GM12878 (cell line): ENCODE data around the gene WNT11. TPM values are rescaled to one million over a fixed set of nuclear protein-coding genes. Genes with fewer than 3 reads are reported as not detected.

Source experiments
- ATAC-seq: fragments of 200-7000 bp; cut with Tn5 transposase; 3 replicates; pipeline ENCODE4 v1.9.1; 2020; ENCODE audit warnings: mild to moderate bottlenecking, moderate library complexity
- BruUV-seq: library from RNA; stranded (reverse); fragments of 400-500 nt; replicated peaks from 2 replicates; lab custom pipeline; 2021; lab: Mats Ljungman, UMichigan
- CTCF ChIA-PET: fragments of 300-600 bp; sonication (Branson Sonifier 250); formaldehyde crosslinking; extraction: SDS; loops from one replicate; lab custom pipeline; 2021; ENCODE audit warnings: inconsistent platforms; lab: Yijun Ruan, JAX
- POLR2A ChIA-PET: fragments of 350-600 bp; formaldehyde crosslinking; extraction: SDS; loops from one replicate; lab custom pipeline; 2021; ENCODE audit warnings: inconsistent platforms; lab: Charles Lee
- RAD21 ChIA-PET: fragments of 300-600 bp; sonication (Branson Sonifier 250); formaldehyde crosslinking; loops from one replicate; lab custom pipeline; 2023; ENCODE audit warnings: antibody characterized with exemption; ENCODE audit not compliant: unreplicated experiment; lab: Charles Lee
- SMC1A ChIA-PET: fragments of 300-600 bp; sonication (Branson Sonifier 250); formaldehyde crosslinking; loops from one replicate; lab custom pipeline; 2023; ENCODE audit not compliant: unreplicated experiment, uncharacterized antibody; lab: Charles Lee
- DNase-seq: peaks from one replicate; pipeline ENCODE4 v3.0.0-alpha.2; 2011; ENCODE audit warnings: low read depth, low spot score
- FAIRE-seq: peaks from 3 replicates; lab custom pipeline; 2011; peaks lifted over from hg19 to GRCh38; lab: Jason Lieb, UNC
- H2AFZ ChIP-seq: 2 replicates; pipeline ENCODE4 v1.6.0; 2011; ENCODE audit warnings: low read depth, low read length, control low read depth; ENCODE audit not compliant: control insufficient read depth
- H3K27ac ChIP-seq: 2 replicates; pipeline ENCODE4 v1.5.1; 2011; ENCODE audit warnings: control low read depth; ENCODE audit not compliant: control insufficient read depth, insufficient read depth
- H3K27me3 ChIP-seq, 2 experiments: replicated peaks in 1 of 2; 2 replicates each; pipeline versions ENCODE4 v1.6.0 to v1.6.1; 2011; ENCODE audit warnings: low read length in 1 of 2; ENCODE audit not compliant: control insufficient read depth in 2 of 2, insufficient read depth in 2 of 2
- H3K36me3 ChIP-seq, 2 experiments: 2 replicates each; pipeline ENCODE4 v1.5.1; 2011; ENCODE audit warnings: low read length in 1 of 2; ENCODE audit not compliant: control insufficient read depth in 2 of 2, insufficient read depth in 2 of 2
- H3K4me1 ChIP-seq: 2 replicates; pipeline ENCODE4 v1.6.1; 2011; ENCODE audit warnings: mild to moderate bottlenecking, low read length, moderate library complexity, mixed read lengths; ENCODE audit not compliant: control insufficient read depth, insufficient read depth
- H3K4me2 ChIP-seq: 2 replicates; pipeline ENCODE4 v1.6.0; 2011; ENCODE audit warnings: control low read depth; ENCODE audit not compliant: control insufficient read depth, insufficient read depth
- H3K4me3 ChIP-seq: fragments of 200-600 bp; sonication (generic); 2 replicates; pipeline ENCODE4 v1.5.1; 2016
- H3K79me2 ChIP-seq: 2 replicates; pipeline ENCODE4 v1.6.0; 2011; ENCODE audit warnings: low read length; ENCODE audit not compliant: control insufficient read depth, insufficient read depth
- H3K9ac ChIP-seq: 2 replicates; pipeline ENCODE4 v1.8.0; 2011; ENCODE audit warnings: low read length, control low read depth, mixed read lengths; ENCODE audit not compliant: control insufficient read depth, insufficient read depth
- H3K9me3 ChIP-seq: replicated peaks from 3 replicates; pipeline ENCODE4 v1.5.1; 2011; ENCODE audit warnings: mild to moderate bottlenecking, low read length; ENCODE audit not compliant: control insufficient read depth, insufficient read depth
- H4K20me1 ChIP-seq: 2 replicates; pipeline ENCODE4 v1.6.0; 2011; ENCODE audit not compliant: control insufficient read depth, insufficient read depth
- BHLHE40 ChIP-seq, 2 experiments: fragments of 450-650 bp in 1 of 2; IDR thresholded peaks; 2 replicates each; pipeline ENCODE4 v1.6.1; 2011 to 2017; ENCODE audit warnings: low read depth in 2 of 2, borderline replicate concordance in 1 of 2, improper control_type of control experiment in 1 of 2, low read length in 1 of 2, mild to moderate bottlenecking in 1 of 2
- CHD2 ChIP-seq: IDR thresholded peaks from 2 replicates; pipeline ENCODE4 v1.6.1; 2011; ENCODE audit warnings: low read depth, low read length, improper control_type of control experiment, borderline replicate concordance
- FOXM1 ChIP-seq: IDR thresholded peaks from 2 replicates; pipeline ENCODE4 v1.6.1; 2012; ENCODE audit warnings: low read depth, mild to moderate bottlenecking, inconsistent platforms, low read length, moderate library complexity
- HDAC6 ChIP-seq: fragments of 200-600 bp; sonication (generic); IDR thresholded peaks from one replicate; pipeline ENCODE4 v1.8.0; 2017; ENCODE audit warnings: antibody characterized with exemption; ENCODE audit not compliant: unreplicated experiment
- IRF4 ChIP-seq: IDR thresholded peaks from 2 replicates; pipeline ENCODE4 v1.6.1; 2011; ENCODE audit warnings: low read depth, low read length
- POU2F2 ChIP-seq: IDR thresholded peaks from 3 replicates; pipeline ENCODE4 v1.6.1; 2011; ENCODE audit warnings: low read depth, mild to moderate bottlenecking, low read length, borderline replicate concordance
- ZNF687 ChIP-seq: fragments of 450-650 bp; IDR thresholded peaks from 2 replicates; pipeline ENCODE4 v1.6.1; 2017; ENCODE audit warnings: mild to moderate bottlenecking, moderate library complexity
- WGBS: methylation state at CpG from one replicate; pipeline ENCODE4 v1.1.6; 2016; ENCODE audit warnings: low lambda C conversion rate; ENCODE audit not compliant: insufficient replicate concordance, insufficient coverage; ENCODE audit errors: missing lambda C conversion rate; 5-methylcytosine and 5-hydroxymethylcytosine counted together
- in situ Hi-C: fragments of 300-500 bp; cut with MboI; formaldehyde crosslinking; loops from 9 replicates; pipeline ENCODE4 v1.14.3; 2018; ENCODE audit warnings: mixed read lengths
- intact Hi-C: fragments of 100-400 bp; cut with micrococcal nuclease; formaldehyde crosslinking; loops from one replicate; pipeline ENCODE4 v1.14.2; 2022; ENCODE audit not compliant: unreplicated experiment
- polyA plus RNA-seq, 11 experiments: library from polyadenylated mRNA; depleted of rRNA in 4 of 11; unstranded in 6 of 11; stranded (reverse) in 5 of 11; fragments of >200 nt; fragmentation: Nextera tagmentation in 4 of 11; fragmentation: Illumina TruSeq in 1 of 11; extraction: Ambion mirVana in 4 of 11; extraction: Trizol in 1 of 11; gene quantifications; 1 replicate in 1 of 11; 2 replicates in 10 of 11; pipeline versions ENCODE4 v1.2.1 to v1.2.3, GENCODE V29; 2011 to 2016; ENCODE audit warnings: inconsistent platforms in 2 of 11, missing spikeins in 2 of 11, low read depth in 1 of 11
- total RNA-seq, 4 experiments: library from RNA; depleted of rRNA in 3 of 4; stranded (reverse); fragments of >200 nt in 3 of 4; fragmentation: Illumina TruSeq in 1 of 4; extraction: Trizol in 1 of 4; gene quantifications; 2 replicates each; pipeline versions ENCODE4 v1.2.1 to v1.2.3, GENCODE V29; 2013 to 2021

Gene WNT11
- total and polyA plus RNA-seq, 10 of the 15 experiments (the other 5 are each of a cell fraction or from before 2014, with no cell fraction given), result 0.05 to 0.19 TPM; not detected in 8

DNA sequence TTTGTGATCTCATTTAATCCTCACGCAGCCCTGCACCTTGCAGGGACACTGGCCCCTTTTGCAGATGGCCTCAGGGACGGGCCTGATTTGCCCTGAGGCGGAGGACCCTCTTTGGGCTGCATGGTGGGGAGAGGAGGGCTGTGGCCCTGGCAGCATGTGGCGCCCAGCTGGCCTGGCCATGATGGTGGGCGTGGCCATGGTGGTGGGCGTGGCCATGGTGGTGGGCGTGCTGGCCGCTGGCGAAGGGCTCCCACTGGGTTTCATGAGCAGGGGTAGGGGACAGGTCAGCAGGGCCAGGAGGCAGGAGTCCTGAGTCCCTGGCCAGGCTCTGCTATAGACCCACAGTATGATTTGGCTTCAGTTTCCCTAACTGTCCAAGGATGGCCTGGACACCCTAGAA, 13.1 kb downstream of the WNT11 start:
- no peaks in the 10 kb centered on the region for H3K9me3 ChIP-seq
- ChIA-PET SMC1A (no interaction called here), CTCF (no interaction called here), RAD21 (no interaction called here), POLR2A (interaction anchor here (0.6 kb wide), 1 partner anchor 173 kb away, joined by 3 read pairs; no protein-coding TSS in a partner anchor)
- no peak overlapping the region for H3K4me2 ChIP-seq
- H3K27me3 ChIP-seq, result no peaks in the 10 kb centered on the region; a peak in 2 of 4 replicates
- WGBS, result 49% methylated on average over 9 of the region's 9 CpGs
- in situ Hi-C loops, result no loop called here
- H3K79me2 ChIP-seq, result no peaks in the 10 kb centered on the region
- no peaks in the 10 kb centered on the region for H3K4me1 ChIP-seq
- no peak overlapping the region for H2AFZ ChIP-seq
- TF ChIP-seq BHLHE40 (IDR thresholded peaks at IDR 0.05; ENCODE audit: borderline replicate concordance in 1 of 2, low read depth in 2 of 2, low read length in 1 of 2), result no peak
- TF ChIP-seq POU2F2, result no peak
- no peak for TF ChIP-seq ZNF687
- no peak for TF ChIP-seq CHD2
- TF ChIP-seq HDAC6, result no peak
- TF ChIP-seq IRF4, result no peak
- TF ChIP-seq FOXM1, result no peak
- no peak overlapping the region for H3K4me3 ChIP-seq
- intact Hi-C loops, result no loop called here
- ATAC-seq, result no peak
- BruUV-seq, result no TSS peak
- H3K36me3 ChIP-seq, result no peaks in the 10 kb centered on the region
- peaks cover 3% of the 10 kb centered on the region; the same call in 1 of the 2 replicates for H4K20me1 ChIP-seq
- FAIRE-seq, result no peak
- DNase-seq, result no peak
- H3K9ac ChIP-seq, result no peak overlapping the region
- H3K27ac ChIP-seq, result no peak overlapping the region
